Epidermal melanocyte (primary cell): ENCODE measurements around the gene SMAD4.

ENCODE experiments used
- DNase-seq: peaks from one replicate; pipeline ENCODE4 v3.0.0; 2011; ENCODE audit warnings: low spot score; ENCODE audit not compliant: insufficient read length

SMAD4 gene

GRCh38 chr18:51021226-51021965 lies 8.6 kb upstream of the SMAD4 start:
- DNase-seq: no peak

- no peak for DNase-seq
Measured at GRCh38 chr18:51025512-51025911, 4.5 kb upstream of the SMAD4 start.

- no peak for DNase-seq
Measured at GRCh38 chr18:51028201-51028805, 1.7 kb upstream of the SMAD4 start.

GRCh38 chr18:51029378-51029693 lies 677 bp upstream of the SMAD4 start:
- DNase-seq: no peak

GRCh38 chr18:51030537-51031258 lies 685 bp downstream of the SMAD4 start:
- DNase-seq: no peak

GRCh38 chr18:51032193-51032592 lies 2.2 kb downstream of the SMAD4 start:
- DNase-seq: no peak

GRCh38 chr18:51037230-51037629 lies 7.2 kb downstream of the SMAD4 start:
- no peak for DNase-seq

GRCh38 chr18:51038110-51038509 lies 8.1 kb downstream of the SMAD4 start:
- DNase-seq: no peak

GRCh38 chr18:51039138-51040112 lies 9.4 kb downstream of the SMAD4 start:
- DNase-seq: no peak

- DNase-seq: no peak
Measured at GRCh38 chr18:51041677-51042352, 11.8 kb downstream of the SMAD4 start.

- no peak for DNase-seq
Measured at GRCh38 chr18:51044928-51045585, 15.0 kb downstream of the SMAD4 start.

GRCh38 chr18:51048190-51048589 lies 18.2 kb downstream of the SMAD4 start:
- DNase-seq: no peak

- DNase-seq: no peak
Measured at GRCh38 chr18:51049137-51049536, 19.1 kb downstream of the SMAD4 start.

GRCh38 chr18:51051105-51051712 lies 21.2 kb downstream of the SMAD4 start:
- DNase-seq: no peak

GRCh38 chr18:51053814-51054213 lies 23.8 kb downstream of the SMAD4 start:
- no peak for DNase-seq

- no peak for DNase-seq
Measured at GRCh38 chr18:51054764-51055163, 24.8 kb downstream of the SMAD4 start.

GRCh38 chr18:51059969-51060368 lies 30.0 kb downstream of the SMAD4 start:
- no peak for DNase-seq

GRCh38 chr18:51064256-51064655 lies 34.2 kb downstream of the SMAD4 start:
- no peak for DNase-seq

- DNase-seq: no peak
Measured at GRCh38 chr18:51066273-51066672, 36.3 kb downstream of the SMAD4 start.

- no peak for DNase-seq
Measured at GRCh38 chr18:51068105-51068504, 38.1 kb downstream of the SMAD4 start.
